NOMO-1 (cell line): ENCODE results near the gene TMEM263.

ENCODE experiments used
- DNase-seq, 2 experiments: peaks; one replicate each; lab custom pipeline; 2025; ENCODE audit not compliant: unreplicated experiment in 2 of 2; lab: John Stamatoyannopoulos, UW

The TMEM263 gene

DNA sequence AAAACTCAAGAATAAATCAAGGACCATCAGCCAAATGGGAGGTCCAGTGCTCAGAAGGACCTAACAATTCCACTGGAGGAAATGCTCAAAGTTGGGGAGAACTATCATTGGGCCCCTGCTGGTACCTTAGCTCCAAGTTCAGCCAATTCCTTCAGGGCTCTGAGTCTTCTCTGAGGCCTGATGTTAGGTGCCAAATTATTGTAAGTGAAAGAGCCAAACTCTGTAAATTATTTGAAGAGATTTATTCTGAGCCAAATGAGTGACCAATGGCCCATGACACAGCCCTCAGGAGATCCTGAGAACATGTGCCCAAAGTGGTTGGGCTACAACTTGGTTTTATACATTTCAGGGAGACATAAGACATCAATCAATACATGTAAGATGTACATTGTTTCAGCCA, 8.2 kb upstream of the TMEM263 start:
- no peak for DNase-seq

DNA sequence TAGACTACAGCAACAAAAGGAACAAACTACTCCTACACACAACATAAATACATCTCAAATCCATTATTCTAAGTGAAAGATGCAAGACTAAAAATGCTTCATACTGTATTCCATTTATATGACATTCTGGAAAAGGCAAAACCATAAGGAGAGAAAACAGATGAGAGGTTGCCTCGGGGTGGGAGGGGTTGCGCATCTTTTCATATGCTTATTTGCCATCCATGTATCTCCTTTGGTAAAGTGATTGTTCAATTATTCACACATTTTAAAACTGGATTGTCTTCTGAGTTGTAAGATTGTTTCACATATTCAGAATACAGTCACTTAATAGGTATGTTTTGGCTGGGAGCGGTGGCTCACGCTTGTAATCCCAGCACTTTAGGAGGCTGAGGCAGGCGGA, 5.1 kb upstream of the TMEM263 start:
- no peak for DNase-seq

DNA sequence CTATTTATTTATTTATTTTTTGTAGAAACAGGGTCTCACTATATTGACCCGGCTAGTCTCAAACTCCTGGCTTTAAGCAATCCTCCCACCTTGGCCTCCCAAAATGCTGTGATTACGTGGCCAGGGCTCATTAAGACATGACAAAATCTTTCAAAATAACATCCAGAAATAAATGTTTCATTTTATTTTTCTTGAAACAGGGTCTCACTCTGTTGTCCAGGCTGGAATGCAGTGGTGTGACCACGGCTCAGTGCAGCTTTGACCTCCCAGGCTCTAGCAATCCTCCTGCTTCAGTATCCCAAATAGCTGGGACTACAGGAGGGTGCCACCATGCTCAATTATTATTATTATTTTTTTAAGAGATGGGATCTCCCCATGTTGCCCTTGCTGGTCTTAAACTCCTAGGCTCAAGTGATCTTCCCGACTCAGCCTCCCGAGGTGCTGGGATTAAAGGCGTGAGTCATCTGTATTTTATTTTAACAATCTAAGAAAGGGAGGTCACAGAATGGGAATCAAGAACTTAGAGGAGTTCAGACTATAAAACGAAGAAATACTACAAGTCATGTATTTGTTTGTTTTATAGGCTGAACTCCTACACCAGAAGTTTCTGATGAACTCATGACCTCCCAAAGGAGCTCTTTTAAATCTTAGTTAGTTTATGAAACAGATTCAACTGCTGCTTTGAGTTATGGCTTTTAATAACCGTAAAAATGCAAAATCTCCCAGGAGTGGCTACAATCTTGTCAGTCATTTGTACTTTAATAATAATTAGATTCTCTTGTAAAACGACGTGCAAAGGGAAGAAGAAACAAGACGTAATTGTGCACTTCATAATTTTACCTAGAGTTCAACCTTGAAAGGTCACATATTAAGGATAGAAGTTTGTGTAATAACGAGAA, 2.1 kb upstream of the TMEM263 start:
- no peak for DNase-seq

- no peak for DNase-seq
Measured at GRCh38 chr12:106954462-106955376, 988 bp upstream of the TMEM263 start.

- DNase-seq, result no peak
Measured at GRCh38 chr12:106956048-106956578, 406 bp downstream of the TMEM263 start.

DNA sequence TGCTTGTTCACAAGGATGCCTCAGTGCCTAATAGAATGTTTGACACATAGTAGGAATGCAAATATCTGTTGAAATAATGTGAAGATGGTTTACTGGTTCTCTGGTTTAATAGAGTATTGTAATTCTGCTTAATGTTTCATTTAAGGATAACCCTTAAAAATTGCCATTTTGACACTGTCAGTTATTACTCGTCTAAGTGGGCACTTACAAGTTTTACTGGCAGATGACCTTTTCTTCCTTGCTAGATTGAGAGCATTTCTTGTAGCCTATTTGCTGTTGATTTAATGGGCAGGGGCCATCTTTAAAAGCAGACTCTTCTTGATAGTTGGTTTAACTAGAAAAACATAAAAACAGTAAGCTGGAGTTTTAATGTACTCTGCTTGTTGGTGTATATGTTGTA, 1.9 kb downstream of the TMEM263 start:
- no peak for DNase-seq

- DNase-seq, result no peak
Measured at GRCh38 chr12:106960443-106960842, 4.7 kb downstream of the TMEM263 start.

DNA sequence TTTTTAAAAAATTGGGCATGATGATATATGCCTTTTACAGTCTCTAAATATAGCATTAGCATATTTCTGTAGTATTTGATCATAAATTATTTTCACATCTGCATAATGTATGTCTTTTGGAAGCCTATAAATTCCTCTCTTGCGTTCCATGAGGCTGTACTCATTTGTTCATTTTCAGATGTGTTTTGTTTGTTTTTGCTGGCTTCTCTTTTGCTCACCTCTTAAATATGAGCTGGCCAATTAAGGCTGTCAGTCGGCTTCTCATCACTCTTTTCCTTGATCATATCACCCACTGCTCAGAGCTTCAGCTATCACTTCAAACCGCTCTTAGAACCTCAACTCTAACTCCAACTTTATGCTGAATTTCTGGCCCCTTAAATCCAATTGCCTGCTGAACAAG, 6.6 kb downstream of the TMEM263 start:
- DNase-seq, result no peak

DNA sequence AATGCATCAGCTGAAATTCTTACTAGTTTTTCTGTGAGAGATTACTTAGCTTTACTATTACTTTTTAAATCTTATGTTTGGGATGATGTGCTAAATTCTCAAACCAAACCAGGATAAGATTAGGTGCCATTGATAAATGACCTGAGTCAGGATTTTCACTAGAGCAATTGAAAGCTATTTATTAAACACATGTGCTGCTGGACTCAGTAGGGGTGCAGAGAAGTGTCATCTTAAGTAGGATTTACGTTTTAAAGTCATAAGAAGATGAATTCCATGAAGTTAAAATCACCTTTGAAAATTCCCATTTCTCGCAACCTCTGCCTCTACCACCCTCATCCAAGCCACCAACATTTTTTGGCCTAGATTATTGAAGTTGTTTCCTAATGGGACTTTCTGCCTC, 8.8 kb downstream of the TMEM263 start:
- no peak for DNase-seq

- no peak for DNase-seq
Measured at GRCh38 chr12:106971065-106971464, 15.4 kb downstream of the TMEM263 start.

GRCh38 chr12:106973545-106973944, 17.8 kb downstream of the TMEM263 start:
- DNase-seq, result no peak

DNA sequence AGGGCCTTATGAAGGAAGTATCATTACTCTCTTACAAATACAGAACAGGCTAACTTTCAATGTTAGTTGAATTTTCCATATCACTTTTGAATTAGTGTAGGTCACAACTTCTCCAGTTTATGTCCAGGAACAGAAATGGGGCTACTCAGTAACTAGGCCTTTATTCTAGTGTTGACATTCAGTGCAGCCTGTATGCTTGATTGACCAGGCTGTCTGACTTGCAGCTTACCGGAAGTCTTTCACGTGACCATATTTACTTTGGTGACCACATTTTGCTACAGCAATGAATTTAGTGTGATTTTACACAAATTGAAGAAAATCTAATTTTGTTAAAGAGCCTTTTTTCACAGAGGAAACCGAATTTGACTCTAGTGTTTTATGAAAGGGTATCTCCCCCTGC, 18.8 kb downstream of the TMEM263 start:
- DNase-seq, result no peak

GRCh38 chr12:106975098-106975497, 19.4 kb downstream of the TMEM263 start:
- no peak for DNase-seq

- no peak for DNase-seq
Measured at GRCh38 chr12:106975993-106976658, 20.4 kb downstream of the TMEM263 start.

GRCh38 chr12:106976668-106977067, 21.0 kb downstream of the TMEM263 start:
- DNase-seq, result no peak

DNA sequence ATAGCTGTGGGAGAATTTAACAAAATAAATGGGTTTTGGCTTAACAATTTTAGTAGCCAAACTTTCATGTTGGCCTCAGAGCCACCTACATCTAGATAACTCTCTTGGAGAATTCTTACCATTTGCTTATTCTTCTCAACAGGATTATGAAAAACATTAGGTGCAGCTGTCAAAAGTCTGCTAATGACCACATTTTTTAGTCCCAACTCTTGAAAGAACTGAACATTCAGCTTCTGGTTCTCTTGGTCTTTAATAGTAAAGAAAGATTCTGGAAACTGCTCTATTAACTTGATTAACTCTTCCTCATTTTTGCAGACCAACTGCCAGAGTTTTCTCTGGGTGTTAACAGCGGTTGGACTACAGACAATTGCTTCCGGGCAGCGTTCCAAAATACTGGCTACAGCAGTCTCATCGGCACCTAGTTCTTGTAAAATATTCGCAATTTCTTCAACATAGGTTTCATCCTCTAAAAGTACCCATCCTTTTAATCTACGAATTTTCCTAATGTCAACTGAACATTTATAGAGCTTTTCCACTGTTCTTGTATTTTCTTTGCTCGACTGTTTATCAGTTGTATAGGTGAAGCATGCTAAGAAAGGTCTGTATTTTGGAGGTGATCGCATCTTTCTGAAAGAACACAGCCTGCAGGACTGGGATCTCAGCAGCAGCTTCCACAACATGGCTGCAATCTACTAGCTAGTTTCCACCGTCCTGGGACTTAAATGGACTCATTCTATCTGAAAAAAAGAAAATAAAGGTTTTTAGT, 22.5 kb downstream of the TMEM263 start:
- DNase-seq, result no peak

- no peak for DNase-seq
Measured at GRCh38 chr12:106980944-106981343, 25.2 kb downstream of the TMEM263 start.

DNA sequence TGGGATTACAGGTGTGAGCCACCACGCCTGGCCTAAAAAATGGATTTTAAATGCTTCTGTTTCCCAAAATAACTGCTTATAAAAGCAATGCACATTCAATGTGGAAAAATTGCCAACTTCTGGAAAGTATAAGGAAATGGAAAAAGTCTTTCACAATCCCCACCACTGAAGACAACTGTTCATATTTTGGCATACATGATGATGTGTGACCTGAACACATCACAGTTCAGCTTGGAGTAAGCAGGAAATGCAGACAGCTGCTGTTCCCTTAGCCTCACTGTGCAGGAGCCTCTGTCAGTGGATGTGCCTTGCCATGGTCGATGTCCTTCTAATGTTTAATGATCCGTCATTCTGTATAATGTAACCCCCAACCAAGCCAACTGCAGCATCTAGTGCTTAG, 26.1 kb downstream of the TMEM263 start:
- no peak for DNase-seq

- no peak for DNase-seq
Measured at GRCh38 chr12:106982229-106982628, 26.5 kb downstream of the TMEM263 start.

- no peak for DNase-seq
Measured at GRCh38 chr12:106984588-106985137, 29.0 kb downstream of the TMEM263 start.
